ENCODE results near the gene SH2D7.

SH2D7 gene

DNA sequence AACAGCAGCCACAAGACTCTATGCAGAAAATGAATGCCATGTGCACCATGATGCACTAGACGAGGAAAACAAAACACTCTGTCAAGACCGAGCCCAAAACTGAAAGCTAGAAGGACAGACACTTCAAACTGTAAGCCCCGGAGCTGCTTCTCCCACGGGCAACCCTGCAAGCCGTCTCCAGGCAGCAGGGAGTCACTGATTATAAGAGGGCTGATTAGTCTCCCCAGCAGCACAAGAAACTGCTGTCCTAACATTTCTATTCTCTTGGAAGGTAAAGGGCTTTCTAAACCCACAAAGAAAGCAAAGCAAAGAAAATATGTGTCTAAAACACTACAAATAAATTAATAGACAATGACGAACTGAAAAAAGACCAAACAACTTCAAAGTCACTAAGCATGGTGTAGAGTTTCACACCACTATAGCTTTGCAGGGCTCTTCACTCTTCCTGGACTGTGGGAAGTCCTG, 30.4 kb upstream of the SH2D7 start:
- no peak for DNase-seq

DNA sequence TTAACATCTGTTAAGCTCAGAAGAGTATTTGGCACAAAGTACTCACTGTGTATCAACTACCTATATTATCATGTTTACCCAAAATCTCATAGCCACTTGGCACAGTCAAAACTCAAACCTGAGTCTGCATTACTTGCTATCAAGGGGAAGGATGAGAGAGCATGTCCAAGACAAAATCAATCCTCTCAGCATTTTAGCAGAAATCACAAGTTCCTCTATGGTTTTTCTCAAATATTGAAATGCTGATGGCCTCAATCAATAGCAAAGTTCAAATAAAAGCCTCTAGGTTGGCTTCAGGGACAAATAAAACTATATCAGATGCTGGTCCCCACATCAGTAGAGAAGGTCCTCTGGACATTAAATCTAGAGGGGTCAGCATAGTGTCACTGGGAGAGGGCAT, 29.1 kb upstream of the SH2D7 start:
- DNase-seq = no peak

DNA sequence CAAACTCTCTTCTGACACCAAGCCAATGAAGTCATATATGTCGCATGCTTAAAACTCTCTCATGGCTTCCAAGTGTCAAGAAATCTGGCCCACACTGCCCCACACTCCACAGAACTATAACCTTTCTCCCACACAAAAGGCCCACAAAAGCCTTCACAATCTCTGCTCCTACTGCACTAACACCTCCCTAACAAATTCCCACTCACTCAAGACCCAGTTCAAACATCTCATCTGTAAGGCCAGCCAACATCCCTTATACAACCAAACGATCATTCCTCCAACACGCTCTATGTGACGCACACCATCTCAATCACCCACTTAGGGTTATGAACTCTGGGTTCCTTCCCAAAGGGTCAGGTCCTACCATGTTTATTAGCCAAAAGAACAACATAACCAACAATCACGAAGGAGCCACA, 28.4 kb upstream of the SH2D7 start:
- DNase-seq = no peak

DNA sequence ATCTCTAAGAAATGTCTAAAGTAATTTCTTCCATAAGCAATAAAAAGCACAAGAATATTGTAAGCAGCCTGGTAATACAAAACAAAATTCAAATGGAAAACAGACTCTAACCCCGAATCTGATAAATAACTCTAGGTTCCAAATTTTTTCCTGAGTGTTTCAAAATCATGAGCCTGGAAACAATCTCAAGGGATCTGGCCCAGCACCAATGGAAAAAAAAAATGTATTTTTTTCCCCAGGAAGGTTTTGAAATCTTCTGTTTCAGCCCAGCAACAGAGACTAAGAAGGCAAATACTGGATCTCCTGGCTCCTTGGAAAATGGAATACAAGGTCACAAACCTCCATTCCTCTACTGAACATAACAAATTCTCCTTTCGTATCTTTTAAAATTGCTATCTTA, 27.8 kb upstream of the SH2D7 start:
- DNase-seq = no peak

DNA sequence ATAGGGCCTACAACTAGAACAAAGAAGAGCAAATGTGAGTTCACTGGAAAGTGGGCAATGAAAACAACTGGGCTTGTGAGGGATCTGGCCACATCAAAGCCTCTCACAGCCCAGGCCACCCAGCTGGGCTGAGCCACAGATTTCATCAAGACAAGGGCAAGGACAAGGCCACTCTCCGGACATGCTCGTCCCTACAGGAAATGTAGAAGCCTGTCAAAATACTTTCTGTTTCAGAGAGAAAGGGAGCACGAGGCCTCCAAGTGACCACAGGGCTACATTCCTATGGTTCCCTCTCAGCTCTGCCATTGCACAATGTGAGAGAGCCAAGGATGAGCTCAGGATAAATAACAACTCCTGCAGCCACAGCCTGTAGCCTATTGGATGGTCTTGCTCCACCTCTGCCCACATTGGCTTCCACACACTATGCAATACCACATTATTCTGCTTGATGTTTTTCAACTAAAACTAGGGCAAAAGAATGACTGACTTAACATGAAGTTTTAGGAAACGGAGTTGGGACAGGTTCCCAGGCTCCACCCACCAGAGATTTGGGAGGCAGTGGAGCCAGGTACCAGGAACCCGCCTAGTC, 27.0 kb upstream of the SH2D7 start:
- peak; percentile 48 for DNase-seq

DNA sequence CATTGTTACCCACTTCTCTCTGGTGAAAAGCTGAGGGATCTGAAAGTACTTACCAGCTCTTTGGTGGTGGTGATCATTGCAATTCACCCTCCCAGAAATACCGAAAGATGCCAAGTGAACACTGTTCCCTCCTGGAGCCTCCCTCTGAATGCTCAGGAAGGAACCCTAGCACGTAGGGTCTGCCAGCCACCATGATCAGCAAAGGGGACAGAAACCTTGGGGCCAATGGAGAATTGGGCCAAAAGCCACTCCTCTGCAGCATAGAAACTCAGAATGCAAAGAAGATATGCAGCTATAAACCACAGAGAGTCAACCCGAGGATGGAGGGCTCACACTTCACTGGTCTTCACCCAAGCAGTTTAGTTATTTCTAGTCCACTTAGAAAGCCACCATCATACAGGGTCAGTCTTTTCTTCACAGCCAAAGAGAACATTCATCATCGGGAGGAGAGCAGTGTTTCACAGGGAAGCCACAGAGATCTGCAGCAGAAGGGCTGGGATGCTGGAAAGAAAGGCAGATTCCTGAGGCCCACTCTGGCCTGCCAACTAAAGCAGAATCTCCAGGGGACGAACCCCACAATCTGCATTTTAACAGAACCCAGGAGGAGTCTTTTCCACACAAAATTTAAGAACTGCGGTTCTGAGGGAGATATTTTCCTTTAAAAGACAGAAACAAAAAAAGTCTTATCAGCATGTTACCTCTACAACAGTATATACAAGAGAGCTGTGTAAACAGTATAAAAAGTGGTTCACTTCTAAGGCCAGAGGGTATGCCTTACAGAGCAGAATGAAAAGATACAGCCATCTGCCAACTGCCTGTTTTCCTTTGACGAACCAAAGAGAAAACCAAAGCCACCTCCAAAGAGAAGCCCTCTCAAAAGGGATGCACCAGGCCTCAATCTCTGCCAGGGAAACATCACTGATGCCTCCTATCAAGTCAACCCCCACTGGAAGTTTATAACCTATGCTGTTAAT, 26.1 kb upstream of the SH2D7 start:
- no peak for DNase-seq

DNA sequence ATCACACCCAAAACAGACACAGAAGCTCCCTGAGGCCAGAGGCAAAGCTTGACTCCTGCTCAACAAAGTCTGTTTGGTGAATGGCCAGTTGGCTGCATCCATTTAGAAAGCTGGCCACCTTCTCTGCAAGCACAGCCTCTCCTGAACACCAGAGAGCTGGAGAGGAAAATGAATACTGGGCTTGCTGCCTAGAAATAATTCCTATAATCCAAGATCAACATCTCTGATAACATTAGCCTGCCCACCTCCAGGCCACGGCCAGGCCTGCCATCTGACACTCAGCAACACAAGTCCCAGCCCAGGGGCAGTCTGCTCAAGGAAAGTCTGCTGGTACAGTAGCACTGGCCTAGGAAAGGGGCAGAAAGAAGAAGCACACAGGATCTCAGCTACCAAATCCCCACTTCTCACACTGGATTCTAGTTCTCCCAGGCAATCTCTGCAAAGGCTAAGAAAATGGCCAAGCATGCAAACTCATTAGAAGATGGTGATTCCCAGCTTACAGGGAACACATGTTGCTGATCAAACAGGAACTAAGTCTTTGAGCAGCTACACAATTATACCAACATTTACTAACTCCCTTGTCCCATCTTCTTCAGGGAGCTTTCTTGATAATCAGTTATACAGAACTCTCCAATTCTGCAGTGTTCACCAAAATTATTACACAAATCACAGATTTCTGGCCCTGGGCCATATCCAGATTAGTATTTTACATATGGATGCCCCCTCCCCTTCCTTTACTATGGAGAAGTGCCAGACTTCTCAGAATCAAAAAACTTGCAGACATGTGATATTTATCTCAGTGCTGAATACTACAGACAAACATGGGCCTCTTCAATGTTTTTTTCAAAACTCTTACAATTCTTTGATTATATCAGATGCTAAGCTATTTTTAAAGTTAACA, 24.8 kb upstream of the SH2D7 start:
- DNase-seq = no peak

GRCh38 chr15:78069052-78069414, 23.3 kb upstream of the SH2D7 start:
- peak; percentile 69 for DNase-seq

- DNase-seq = no peak
Observed at GRCh38 chr15:78069462-78070029, 22.8 kb upstream of the SH2D7 start.

DNA sequence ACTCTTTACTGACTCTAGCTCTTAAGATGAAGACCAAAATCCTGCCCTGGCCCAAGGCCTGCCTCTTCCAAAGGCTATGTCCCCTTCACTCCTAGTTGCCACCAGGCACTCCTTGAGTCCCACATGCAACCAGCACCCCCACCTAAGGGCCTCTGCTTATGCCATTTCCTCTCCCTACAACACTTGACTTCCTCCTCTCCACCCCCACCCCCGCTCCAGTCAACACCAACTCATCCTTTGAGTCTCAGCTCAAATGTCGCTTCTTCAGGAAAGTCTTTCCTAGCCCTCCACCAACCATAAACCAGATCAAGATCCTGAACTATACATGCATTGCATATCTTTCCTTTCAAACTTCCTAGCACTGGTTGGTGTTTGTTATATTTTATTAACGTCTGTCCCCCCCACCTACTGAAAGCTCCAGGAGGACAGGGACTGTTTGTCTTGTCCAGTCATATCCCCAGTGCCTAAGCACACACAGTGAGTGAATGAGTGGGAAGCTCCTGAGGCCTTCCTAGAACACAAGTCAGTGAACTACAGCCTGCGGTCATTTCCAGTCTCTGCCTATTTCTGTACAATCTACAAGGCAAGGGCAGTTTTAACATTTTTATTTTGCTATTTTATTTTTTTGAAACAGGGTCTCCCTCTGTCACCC, 22.2 kb upstream of the SH2D7 start:
- peak; percentile 54 for DNase-seq

DNA sequence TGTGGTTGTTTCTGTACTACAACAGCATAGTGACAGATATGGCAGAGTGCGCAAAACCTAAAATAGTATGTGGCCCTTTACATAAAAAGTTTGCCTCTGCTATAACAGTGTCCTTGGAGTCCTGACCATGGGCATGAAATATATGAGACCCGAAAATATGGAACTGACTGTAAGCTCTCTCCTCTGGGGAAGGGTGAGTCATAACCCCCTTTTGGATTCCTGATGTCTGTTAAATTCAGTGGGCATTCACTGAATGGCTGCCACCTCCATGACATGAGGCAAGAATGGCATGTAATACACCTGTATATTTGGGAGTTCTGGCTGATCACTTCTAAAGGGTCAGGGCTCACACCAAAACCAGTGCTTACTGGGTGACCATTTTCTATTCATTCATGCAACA, 21.0 kb upstream of the SH2D7 start:
- no peak for DNase-seq

GRCh38 chr15:78072080-78072892, 20.1 kb upstream of the SH2D7 start:
- peak; percentile 37 for DNase-seq

DNA sequence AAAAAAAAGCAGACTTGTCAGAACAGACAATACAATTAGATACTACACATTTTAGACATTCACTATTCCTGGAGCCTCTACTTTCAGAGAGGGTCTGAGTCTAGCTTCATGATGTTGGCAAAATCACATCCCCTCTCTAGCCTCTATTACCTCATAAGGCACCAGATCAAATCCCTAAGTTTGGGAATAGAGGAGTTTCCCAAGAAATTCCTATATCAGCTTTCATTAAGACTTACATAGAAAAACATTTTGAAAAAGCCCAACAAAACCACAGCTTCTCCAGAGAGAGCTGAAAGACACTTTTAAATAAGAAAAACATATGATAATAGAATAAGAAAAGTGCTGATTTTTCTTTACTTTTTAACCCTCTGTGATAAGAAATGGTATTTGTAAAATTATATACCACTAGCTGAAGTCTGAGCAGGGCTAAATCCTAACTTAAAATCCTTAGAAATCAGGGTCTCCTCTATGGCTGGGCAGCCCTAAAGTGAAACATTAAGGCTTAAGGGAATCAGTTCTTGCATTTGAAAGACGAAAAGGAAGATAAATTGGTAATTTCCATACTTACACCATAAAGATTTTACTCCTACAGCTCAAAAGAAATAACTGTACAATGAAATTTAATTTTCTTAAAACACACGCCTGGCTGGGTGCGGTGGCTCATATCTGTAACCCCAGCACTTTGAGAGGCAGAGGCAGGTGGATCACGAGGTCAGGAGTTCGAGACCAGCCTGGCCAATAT, 19.1 kb upstream of the SH2D7 start:
- DNase-seq = no peak

- DNase-seq = no peak
Observed at GRCh38 chr15:78075490-78076230, 16.7 kb upstream of the SH2D7 start.

- no peak for DNase-seq
Observed at GRCh38 chr15:78076231-78077052, 15.9 kb upstream of the SH2D7 start.

DNA sequence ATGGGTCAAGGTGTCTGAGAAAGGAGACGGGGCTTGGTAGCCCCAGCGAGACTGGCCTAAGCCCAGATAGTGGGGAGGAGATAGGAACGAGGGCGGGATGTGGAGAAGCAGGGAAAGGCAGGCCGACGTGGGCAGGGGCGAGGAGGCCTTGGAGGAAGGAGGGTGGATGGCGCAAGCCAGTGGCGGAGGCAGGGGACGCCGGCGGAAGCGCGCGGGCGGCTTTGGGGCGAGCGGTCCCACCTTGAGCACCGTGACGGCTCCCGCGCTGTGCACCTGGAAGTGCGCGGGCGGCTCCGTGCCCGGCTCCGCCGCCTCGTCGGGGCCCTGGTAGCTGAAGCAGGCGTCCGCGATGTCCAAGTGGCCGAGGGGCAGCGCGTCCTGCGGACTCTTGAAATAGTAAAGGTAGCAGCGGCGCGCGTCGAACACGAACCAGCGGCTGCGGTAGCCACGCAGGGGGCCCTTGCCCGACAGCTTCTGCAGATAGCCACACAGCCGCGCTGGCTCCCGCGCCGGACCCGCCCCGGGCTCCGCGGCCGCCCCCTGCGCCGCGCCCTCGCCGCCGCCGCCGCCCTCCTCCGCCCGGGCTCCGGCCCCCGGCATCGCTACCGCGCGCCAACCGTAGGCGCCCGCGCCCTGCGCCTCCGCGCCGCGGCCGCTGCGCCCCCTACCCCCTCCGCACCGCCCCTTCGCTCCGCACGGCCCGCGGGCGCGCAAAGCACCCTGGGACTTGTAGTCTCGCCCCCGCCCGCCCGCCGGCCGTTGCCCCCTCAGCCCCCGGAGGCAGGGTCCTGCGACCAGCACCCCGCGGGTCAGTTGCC, 15.1 kb upstream of the SH2D7 start, which contains the start of gene TBC1D2B:
TSS of gene TBC1D2B (minus strand) at position 659 of the 818 bp plus-strand sequence. CDS start at position 600, 59 bp downstream.
- peak; percentile 50 for DNase-seq

- no peak for DNase-seq
Observed at GRCh38 chr15:78077871-78078210, 14.5 kb upstream of the SH2D7 start.

Data from GF-D8 (cell line).